Liver (tissue), 3 donors: ENCODE data around the gene TRIM17.

Experiments
- ATF3 ChIP-seq: IDR thresholded peaks from 2 replicates; pipeline ENCODE4 v1.6.1; 2016; ENCODE audit warnings: antibody characterized with exemption
- CTCF ChIP-seq: fragments of 150-350 bp; IDR thresholded peaks from 2 replicates; pipeline ENCODE4 v1.5.1; 2017; ENCODE audit warnings: improper control_type of control experiment, low read depth, low read length; ENCODE audit not compliant: missing input control
- EGR1 ChIP-seq, 2 donors: IDR thresholded peaks; 2 replicates each; pipeline ENCODE4 v1.6.1; 2016 to 2018; ENCODE audit warnings: antibody characterized with exemption in 2 of 2, low read depth in 2 of 2
- FOXA1 ChIP-seq: IDR thresholded peaks from 2 replicates; pipeline ENCODE4 v1.6.1; 2016; ENCODE audit warnings: antibody characterized with exemption
- GABPA ChIP-seq, 2 donors: IDR thresholded peaks in 1 of 2; conservative IDR thresholded peaks in 1 of 2; 2 replicates each; pipeline ENCODE4 v1.6.1; 2016; ENCODE audit warnings: antibody characterized with exemption in 2 of 2, mild to moderate bottlenecking in 1 of 2, moderate library complexity in 1 of 2
- MAX ChIP-seq: IDR thresholded peaks from 2 replicates; pipeline ENCODE4 v1.6.1; 2016; ENCODE audit warnings: antibody characterized with exemption
- RAD21 ChIP-seq, 2 donors: IDR thresholded peaks; 2 replicates each; pipeline ENCODE4 v1.6.1; 2016; ENCODE audit warnings: antibody characterized with exemption in 2 of 2, mild to moderate bottlenecking in 2 of 2
- REST ChIP-seq: IDR thresholded peaks from 2 replicates; pipeline ENCODE4 v1.6.1; 2016; ENCODE audit warnings: antibody characterized with exemption, mild to moderate bottlenecking
- RXRA ChIP-seq, 2 donors: IDR thresholded peaks; 2 replicates each; pipeline ENCODE4 v1.6.1; 2017 to 2018; ENCODE audit warnings: antibody characterized with exemption in 2 of 2, mild to moderate bottlenecking in 1 of 2
- SP1 ChIP-seq: IDR thresholded peaks from 2 replicates; pipeline ENCODE4 v1.6.1; 2018; ENCODE audit warnings: antibody characterized with exemption, mild to moderate bottlenecking
- TAF1 ChIP-seq: conservative IDR thresholded peaks from 2 replicates; pipeline ENCODE4 v1.6.1; 2016; ENCODE audit warnings: antibody characterized with exemption, mild to moderate bottlenecking
- YY1 ChIP-seq: IDR thresholded peaks from 2 replicates; pipeline ENCODE4 v1.6.1; 2016; ENCODE audit warnings: antibody characterized with exemption, mild to moderate bottlenecking
- donor health status: healthy.
- donor health status: healthy.

GRCh38 chr1:228370941-228371740, 45.5 kb downstream of the TRIM17 start:
- no peak for TF ChIP-seq RAD21 (IDR thresholded peaks at IDR 0.05)
- TF ChIP-seq CTCF, result no peak
- TF ChIP-seq FOXA1, result no peak
- no peak for TF ChIP-seq ATF3
- no peak for TF ChIP-seq GABPA (IDR thresholded peaks at IDR 0.05 in 1 of 2, conservative IDR thresholded peaks at IDR 0.05 in 1 of 2)
- no peak for TF ChIP-seq YY1
- TF ChIP-seq TAF1, result no peak
- no peak for TF ChIP-seq SP1
- TF ChIP-seq MAX, result no peak
- TF ChIP-seq RXRA (IDR thresholded peaks at IDR 0.05), result no peak
- no peak for TF ChIP-seq REST
- TF ChIP-seq EGR1 (IDR thresholded peaks at IDR 0.05; ENCODE audit: low read depth in 2 of 2), result no peak
